SK-N-SH treated with all-trans-retinoic acid at 6 μM for 48 hours (cell line): Measurements from ENCODE around the gene SPN.
"Not testable (repeated sequence)": the region's sequence is repeated elsewhere in the genome, so short reads cannot be mapped to it uniquely, and the experiment has no call there.

Experiments used
- BACH2 ChIP-seq: fragments of 250-450 bp; sonication (Bioruptor Pico); IDR thresholded peaks from 2 replicates; pipeline ENCODE4 v1.9.0; 2021; ENCODE audit warnings: mild to moderate bottlenecking, borderline replicate concordance
- CREB5 ChIP-seq: fragments of 250-450 bp; sonication (Bioruptor Pico); IDR thresholded peaks from 2 replicates; pipeline ENCODE4 v1.5.1; 2020; ENCODE audit warnings: low read depth, mild to moderate bottlenecking, moderate library complexity
- CSRNP3 ChIP-seq: fragments of 250-450 bp; sonication (Bioruptor Pico); IDR thresholded peaks from 2 replicates; pipeline ENCODE4 v1.5.1; 2021; ENCODE audit warnings: mild to moderate bottlenecking, moderate library complexity
- PATZ1 ChIP-seq: fragments of 250-450 bp; sonication (Bioruptor Pico); IDR thresholded peaks from 2 replicates; pipeline ENCODE4 v1.8.0; 2020; ENCODE audit warnings: mild to moderate bottlenecking, moderate library complexity, borderline replicate concordance
- PPARA ChIP-seq: fragments of 250-450 bp; sonication (Bioruptor Pico); IDR thresholded peaks from 2 replicates; pipeline ENCODE4 v1.5.0; 2020; ENCODE audit warnings: mild to moderate bottlenecking, borderline replicate concordance
- RARB ChIP-seq: fragments of 250-450 bp; sonication (Bioruptor Pico); IDR thresholded peaks from 2 replicates; pipeline ENCODE4 v1.8.0; 2021; ENCODE audit warnings: mild to moderate bottlenecking, moderate library complexity
- SNAI2 ChIP-seq: fragments of 250-450 bp; sonication (Bioruptor Pico); IDR thresholded peaks from 2 replicates; pipeline ENCODE4 v1.5.0; 2020; ENCODE audit warnings: mild to moderate bottlenecking, moderate library complexity
- ZFP30 ChIP-seq: fragments of 450-650 bp; formaldehyde crosslinking; IDR thresholded peaks from 2 replicates; pipeline ENCODE4 v1.5.0; 2022; ENCODE audit warnings: mild to moderate bottlenecking, moderate library complexity
- TF ChIP-seq, protein P1 (sequence below): fragments of 250-450 bp; sonication (Bioruptor Pico); IDR thresholded peaks from 2 replicates; pipeline ENCODE4 v1.5.0; 2020; ENCODE audit warnings: mild to moderate bottlenecking, moderate library complexity

DNA sequence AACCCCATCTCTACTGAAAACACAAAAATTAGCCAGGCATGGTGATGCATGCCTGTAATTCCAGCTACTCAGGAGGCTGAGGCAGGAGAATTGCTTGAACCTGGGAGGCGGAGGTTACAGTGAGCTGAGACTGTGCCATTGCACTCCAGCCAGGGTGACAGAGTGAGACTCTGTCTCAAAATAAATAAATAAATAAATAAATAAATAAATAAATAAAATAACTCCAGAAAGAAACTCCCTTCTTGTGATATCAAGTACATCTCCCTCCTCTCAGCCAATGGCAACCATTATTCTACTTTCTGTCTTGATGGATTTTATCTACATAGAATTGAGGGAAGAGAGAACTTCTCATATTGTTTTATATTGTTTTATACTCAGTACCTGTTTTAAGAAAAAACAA lies 44.1 kb downstream of the SPN start:
- not testable (repeated sequence) for TF ChIP-seq CSRNP3 (CRISPR knock-in tag); ZFP30 (CRISPR knock-in tag); BACH2; PPARA (CRISPR knock-in tag); CREB5 (CRISPR knock-in tag); PATZ1 (CRISPR knock-in tag); SNAI2; RARB (CRISPR knock-in tag)
- TF ChIP-seq, protein P1, sequence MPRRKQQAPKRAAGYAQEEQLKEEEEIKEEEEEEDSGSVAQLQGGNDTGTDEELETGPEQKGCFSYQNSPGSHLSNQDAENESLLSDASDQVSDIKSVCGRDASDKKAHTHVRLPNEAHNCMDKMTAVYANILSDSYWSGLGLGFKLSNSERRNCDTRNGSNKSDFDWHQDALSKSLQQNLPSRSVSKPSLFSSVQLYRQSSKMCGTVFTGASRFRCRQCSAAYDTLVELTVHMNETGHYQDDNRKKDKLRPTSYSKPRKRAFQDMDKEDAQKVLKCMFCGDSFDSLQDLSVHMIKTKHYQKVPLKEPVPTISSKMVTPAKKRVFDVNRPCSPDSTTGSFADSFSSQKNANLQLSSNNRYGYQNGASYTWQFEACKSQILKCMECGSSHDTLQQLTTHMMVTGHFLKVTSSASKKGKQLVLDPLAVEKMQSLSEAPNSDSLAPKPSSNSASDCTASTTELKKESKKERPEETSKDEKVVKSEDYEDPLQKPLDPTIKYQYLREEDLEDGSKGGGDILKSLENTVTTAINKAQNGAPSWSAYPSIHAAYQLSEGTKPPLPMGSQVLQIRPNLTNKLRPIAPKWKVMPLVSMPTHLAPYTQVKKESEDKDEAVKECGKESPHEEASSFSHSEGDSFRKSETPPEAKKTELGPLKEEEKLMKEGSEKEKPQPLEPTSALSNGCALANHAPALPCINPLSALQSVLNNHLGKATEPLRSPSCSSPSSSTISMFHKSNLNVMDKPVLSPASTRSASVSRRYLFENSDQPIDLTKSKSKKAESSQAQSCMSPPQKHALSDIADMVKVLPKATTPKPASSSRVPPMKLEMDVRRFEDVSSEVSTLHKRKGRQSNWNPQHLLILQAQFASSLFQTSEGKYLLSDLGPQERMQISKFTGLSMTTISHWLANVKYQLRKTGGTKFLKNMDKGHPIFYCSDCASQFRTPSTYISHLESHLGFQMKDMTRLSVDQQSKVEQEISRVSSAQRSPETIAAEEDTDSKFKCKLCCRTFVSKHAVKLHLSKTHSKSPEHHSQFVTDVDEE = not testable (repeated sequence)
